Measurements from ENCODE around the gene FMOD.

Gene FMOD

GRCh38 chr1:203382026-203382425 is 31.1 kb upstream of the FMOD start:
- DNase-seq, result no peak
- no peak for TF ChIP-seq CTCF (IDR thresholded peaks at IDR 0.05)
- H3K4me3 ChIP-seq, result no peak overlapping the region
- peaks cover 0 to 41% (median 29%) of the 10 kb centered on the region in 4 donors for H3K4me1 ChIP-seq
- no peaks in the 10 kb centered on the region for H3K9me3 ChIP-seq
- no peaks in the 10 kb centered on the region for H3K36me3 ChIP-seq
- intact Hi-C loops (cut with DNase I; ENCODE audit: low total_unique reads), result no loop called here
- no peaks in the 10 kb centered on the region for H3K27me3 ChIP-seq
- H3K27ac ChIP-seq, result no peak overlapping the region

GRCh38 chr1:203381151-203381751 is 30.3 kb upstream of the FMOD start:
- H3K27ac ChIP-seq, result peak overlapping the region; percentile 51 to 70
- DNase-seq, result no peak
- intact Hi-C loops (cut with DNase I; ENCODE audit: low total_unique reads), result no loop called here

GRCh38 chr1:203380420-203381150 is 29.7 kb upstream of the FMOD start:
- H3K27ac ChIP-seq, result peak overlapping the region; percentile 51 to 70
- no peak for DNase-seq
- no peak for TF ChIP-seq CTCF (IDR thresholded peaks at IDR 0.05)
- H3K36me3 ChIP-seq, result no peaks in the 10 kb centered on the region
- H3K4me1 ChIP-seq, result peaks cover 0 to 41% (median 29%) of the 10 kb centered on the region in 4 donors
- H3K9me3 ChIP-seq, result no peaks in the 10 kb centered on the region
- intact Hi-C loops (cut with DNase I; ENCODE audit: low total_unique reads), result no loop called here
- H3K27me3 ChIP-seq, result no peaks in the 10 kb centered on the region
- H3K4me3 ChIP-seq, result no peak overlapping the region

More at GRCh38 chr1:203381151-203381751, 30.3 kb upstream of the FMOD start:
- H3K4me1 ChIP-seq, result peaks cover 0 to 41% (median 29%) of the 10 kb centered on the region in 4 donors
- TF ChIP-seq CTCF (IDR thresholded peaks at IDR 0.05), result no peak
- no peaks in the 10 kb centered on the region for H3K36me3 ChIP-seq
- H3K9me3 ChIP-seq, result no peaks in the 10 kb centered on the region
- no peaks in the 10 kb centered on the region for H3K27me3 ChIP-seq
- no peak overlapping the region for H3K4me3 ChIP-seq

- peak overlapping the region; percentile 51 to 70 for H3K27ac ChIP-seq
- intact Hi-C loops (cut with DNase I; ENCODE audit: low total_unique reads), result no loop called here
- H3K27me3 ChIP-seq, result no peaks in the 10 kb centered on the region
- no peak overlapping the region for H3K4me3 ChIP-seq
- H3K4me1 ChIP-seq, result peaks cover 0 to 44% (median 30%) of the 10 kb centered on the region in 4 donors
- no peak for DNase-seq
- no peak for TF ChIP-seq CTCF (IDR thresholded peaks at IDR 0.05)
- no peaks in the 10 kb centered on the region for H3K9me3 ChIP-seq
- no peaks in the 10 kb centered on the region for H3K36me3 ChIP-seq
These were observed 28.9 kb upstream of the FMOD start for GRCh38 chr1:203379825-203380224.

- intact Hi-C loops (cut with DNase I; ENCODE audit: low total_unique reads), result no loop called here
- no peak for DNase-seq
These were observed 27.8 kb upstream of the FMOD start for GRCh38 chr1:203378556-203379245.

More at GRCh38 chr1:203378556-203379245, 27.8 kb upstream of the FMOD start:
- Histone ChIP-seq H3K27ac (peak overlapping the region; percentile 51 to 70), H3K4me1 (peaks cover 0 to 55% (median 41%) of the 10 kb centered on the region in 4 donors), H3K36me3 (no peaks in the 10 kb centered on the region), H3K4me3 (no peak overlapping the region), H3K27me3 (no peaks in the 10 kb centered on the region), H3K9me3 (no peaks in the 10 kb centered on the region)
- TF ChIP-seq CTCF (IDR thresholded peaks at IDR 0.05), result no peak

Data from tibial artery (tissue), 4 donors.